Mucosa of descending colon (tissue), 3 donors: ENCODE results near the gene AGAP3. TPM values are rescaled to one million over a fixed set of nuclear protein-coding genes. Genes with fewer than 3 reads are reported as not detected.

Experiments used
- ATAC-seq: fragments of 200-7000 bp; cut with Tn5 transposase; one replicate; pipeline ENCODE4 v1.9.1; 2020; ENCODE audit warnings: mild to moderate bottlenecking, moderate library complexity
- DNase-seq, 3 donors: peaks; one replicate each; pipeline ENCODE4 v3.0.0-alpha.2; 2020
- H3K36me3 ChIP-seq: fragments of 200-600 bp; one replicate; pipeline ENCODE4 v1.8.0; 2021; ENCODE audit warnings: low read depth, mild to moderate bottlenecking
- H3K4me1 ChIP-seq: fragments of 200-600 bp; one replicate; pipeline ENCODE4 v1.8.0; 2021; ENCODE audit warnings: low read depth, mild to moderate bottlenecking
- H3K4me3 ChIP-seq: fragments of 200-600 bp; one replicate; pipeline ENCODE4 v1.8.0; 2021; ENCODE audit warnings: mild to moderate bottlenecking
- H3K9me3 ChIP-seq: fragments of 200-600 bp; one replicate; pipeline ENCODE4 v1.8.0; 2021; ENCODE audit warnings: mild to moderate bottlenecking
- CTCF ChIP-seq: fragments of 200-600 bp; IDR thresholded peaks from one replicate; pipeline ENCODE4 v1.8.0; 2022; ENCODE audit warnings: antibody characterized with exemption, mild to moderate bottlenecking
- intact Hi-C, 2 donors: fragments of 100-400 bp; cut with DNase I in 1 of 2; cut with micrococcal nuclease in 1 of 2; formaldehyde crosslinking; loops; one replicate each; pipeline versions ENCODE4 v1.11.0 to v1.11.1; 2022; cut with DNase I, micrococcal nuclease
- total RNA-seq, 3 donors: library from RNA; stranded (reverse); fragmentation: NEBNext Ultra II Directional in 2 of 3; extraction: Animal tissue kit (Norgen Biotek cat#: 25700) in 2 of 3; gene quantifications; one replicate each; pipeline versions ENCODE4 v1.2.1 to v1.2.4, GENCODE V29; 2021 to 2023
- donor health status: DM: no; HTN: no; CAD: no; lungs with moderate emphysema.
- donor health status: DM: no; HTN: no; CAD: no.
- donor health status: DM: no; HTN: yes; CAD: no.

The AGAP3 gene
- total RNA-seq, 3 donors from 2014 or later, result 39.7 to 116 (median 50.6) TPM

- TF ChIP-seq CTCF, result no peak
- Histone ChIP-seq H3K36me3 (no peaks in the 10 kb centered on the region), H3K4me3 (peak overlapping the region; percentile 32), H3K9me3 (no peaks in the 10 kb centered on the region), H3K4me1 (peaks cover 35% of the 10 kb centered on the region)
- ATAC-seq (no peak), DNase-seq (peak in 1 of 3 donors; percentile 38)
- intact Hi-C loops, result no loop called here
Observed at GRCh38 chr7:151086802-151087244, 548 bp downstream of the AGAP3 start.

GRCh38 chr7:151087245-151088018, 1.2 kb downstream of the AGAP3 start:
- H3K4me3 ChIP-seq, result peak overlapping the region; percentile 32
- DNase-seq (peak; percentile 62 to 81 (median 79)), ATAC-seq (peak; percentile 64)
- H3K4me1 ChIP-seq, result peaks cover 29% of the 10 kb centered on the region
- no peaks in the 10 kb centered on the region for H3K36me3 ChIP-seq
- H3K9me3 ChIP-seq, result no peaks in the 10 kb centered on the region
- intact Hi-C loops, result no loop called here
- peak; percentile 24 for TF ChIP-seq CTCF

- peak in 1 of 3 donors; percentile 41 for DNase-seq
- no peak for ATAC-seq
- Histone ChIP-seq H3K9me3 (no peaks in the 10 kb centered on the region), H3K4me1 (peaks cover 27% of the 10 kb centered on the region), H3K4me3 (no peak overlapping the region), H3K36me3 (no peaks in the 10 kb centered on the region)
- intact Hi-C loops, result no loop called here
- TF ChIP-seq CTCF, result no peak
Observed at GRCh38 chr7:151088019-151088855, 2.0 kb downstream of the AGAP3 start.

- intact Hi-C loops, result no loop called here
Observed at GRCh38 chr7:151088856-151089699, 2.8 kb downstream of the AGAP3 start.

More at GRCh38 chr7:151088856-151089699, 2.8 kb downstream of the AGAP3 start:
- peak; percentile 56 to 84 (median 58) for DNase-seq
- no peak for TF ChIP-seq CTCF
- Histone ChIP-seq H3K4me1 (peaks cover 27% of the 10 kb centered on the region), H3K4me3 (no peak overlapping the region), H3K9me3 (no peaks in the 10 kb centered on the region), H3K36me3 (no peaks in the 10 kb centered on the region)
- ATAC-seq, result peak; percentile 1
